SK-N-MC (cell line): ENCODE results near the gene PARD3B.

Experiments
- EZH2 ChIP-seq: fragments of 200-600 bp; sonication (generic); IDR thresholded peaks from one replicate; pipeline ENCODE4 v1.6.1; 2017; ENCODE audit warnings: antibody characterized with exemption
- FOXP2 ChIP-seq: optimal IDR thresholded peaks from 2 replicates; pipeline ENCODE3; 2011; ENCODE audit warnings: mild to moderate bottlenecking, moderate library complexity; ENCODE audit not compliant: insufficient read depth; ENCODE audit errors: extremely low read length, control extremely low read depth
- POLR2AphosphoS5 ChIP-seq: IDR thresholded peaks from 2 replicates; pipeline ENCODE4 v1.6.1; 2012; ENCODE audit warnings: mild to moderate bottlenecking, low read depth, low read length, borderline replicate concordance

- TF ChIP-seq EZH2 = no peak
- TF ChIP-seq POLR2AphosphoS5 = no peak
- no peak for TF ChIP-seq FOXP2
These were observed 354.7 kb downstream of the PARD3B start for GRCh38 chr2:204899983-204900382.
